ENCODE measurements around the gene TACO1.

The TACO1 gene

GRCh38 chr17:63621684-63622573, 21.2 kb downstream of the TACO1 start, which contains the start of gene MAP3K3 (continued):
- peak; percentile 93 for TF ChIP-seq ZBTB26 (tag by site-specific recombination; optimal IDR thresholded peaks at IDR 0.05)
- 0 out of 2 replicates have a peak, but pooled peaks have one; percentile 17 for TF ChIP-seq ZNF548 (tag by site-specific recombination; IDR thresholded peaks at IDR 0.05)
- TF ChIP-seq ZNF701 (tag by site-specific recombination; IDR thresholded peaks at IDR 0.05), result 0 out of 2 replicates have a peak, but pooled peaks have one; percentile 24
- TF ChIP-seq ZEB2 (tag by site-specific recombination; IDR thresholded peaks at IDR 0.05), result peak; percentile 94
- peak; percentile 22; the same call in 1 of the 2 replicates for TF ChIP-seq ZNF146 (tag by site-specific recombination; IDR thresholded peaks at IDR 0.05)
- peak; percentile 69 for TF ChIP-seq ZNF423 (tag by site-specific recombination; IDR thresholded peaks at IDR 0.05)
- peak; percentile 83; the same call in 1 of the 2 replicates for TF ChIP-seq ZNF24 (tag by site-specific recombination; IDR thresholded peaks at IDR 0.05)
- TF ChIP-seq ZNF843 (tag by site-specific recombination; IDR thresholded peaks at IDR 0.05), result peak; percentile 75
- no peak for TF ChIP-seq ZNF530 (tag by site-specific recombination; IDR thresholded peaks at IDR 0.05; ENCODE audit: low read depth)
- peak; percentile 71; the same call in 1 of the 2 replicates for TF ChIP-seq ZSCAN5A (tag by site-specific recombination; IDR thresholded peaks at IDR 0.05)
- TF ChIP-seq ZNF18 (tag by site-specific recombination; IDR thresholded peaks at IDR 0.05), result no peak
- peak; percentile 68; the same call in 1 of the 2 replicates for TF ChIP-seq ZNF639 (tag by site-specific recombination; IDR thresholded peaks at IDR 0.05)
- peak; percentile 73 for TF ChIP-seq ZNF366 (tag by site-specific recombination; conservative IDR thresholded peaks at IDR 0.05)
- TF ChIP-seq KLF7 (tag by site-specific recombination; IDR thresholded peaks at IDR 0.05; ENCODE audit: borderline replicate concordance), result peak; percentile 93
- no peak for TF ChIP-seq TCF7L2 (IDR thresholded peaks at IDR 0.05; ENCODE audit: borderline replicate concordance, low read depth, low read length)
- peak; percentile 96 for TF ChIP-seq KLF16 (tag by site-specific recombination; IDR thresholded peaks at IDR 0.05)
- TF ChIP-seq ZNF138 (tag by site-specific recombination; IDR thresholded peaks at IDR 0.05; ENCODE audit: borderline replicate concordance), result no peak
- peak; percentile 62; the same call in 1 of the 2 replicates for TF ChIP-seq GLI4 (tag by site-specific recombination; IDR thresholded peaks at IDR 0.05)
- TF ChIP-seq ELK4 (IDR thresholded peaks at IDR 0.05; ENCODE audit: borderline replicate concordance, low read depth, low read length), result no peak
- peak; percentile 69 for TF ChIP-seq ZNF629 (tag by site-specific recombination; IDR thresholded peaks at IDR 0.05)
- TF ChIP-seq ZBTB11 (tag by site-specific recombination; conservative IDR thresholded peaks at IDR 0.05; ENCODE audit: low read depth), result peak; percentile 70
- peak; percentile 68; the same call in 1 of the 2 replicates for TF ChIP-seq WT1 (tag by site-specific recombination; IDR thresholded peaks at IDR 0.05)
- no peak for TF ChIP-seq ZNF513 (tag by site-specific recombination; IDR thresholded peaks at IDR 0.05)
- TF ChIP-seq ZBTB17 (tag by site-specific recombination; IDR thresholded peaks at IDR 0.05), result peak; percentile 72
- TF ChIP-seq SETDB1 (IDR thresholded peaks at IDR 0.05; ENCODE audit: insufficient read length, low read length), result no peak
